Stimulated activated CD4-positive, alpha-beta T cell treated with anti-CD3 and anti-CD28 coated beads, TNF-alpha, amount 100 ng/mL, for 1 hour (primary cell): ENCODE results near the gene GCAT.

ENCODE experiments used
- DNase-seq, 3 donors: peaks; one replicate each; pipeline ENCODE4 v3.0.0-alpha.2; 2020; ENCODE audit warnings: low read depth in 3 of 3, low spot score in 1 of 3

Gene GCAT

DNA sequence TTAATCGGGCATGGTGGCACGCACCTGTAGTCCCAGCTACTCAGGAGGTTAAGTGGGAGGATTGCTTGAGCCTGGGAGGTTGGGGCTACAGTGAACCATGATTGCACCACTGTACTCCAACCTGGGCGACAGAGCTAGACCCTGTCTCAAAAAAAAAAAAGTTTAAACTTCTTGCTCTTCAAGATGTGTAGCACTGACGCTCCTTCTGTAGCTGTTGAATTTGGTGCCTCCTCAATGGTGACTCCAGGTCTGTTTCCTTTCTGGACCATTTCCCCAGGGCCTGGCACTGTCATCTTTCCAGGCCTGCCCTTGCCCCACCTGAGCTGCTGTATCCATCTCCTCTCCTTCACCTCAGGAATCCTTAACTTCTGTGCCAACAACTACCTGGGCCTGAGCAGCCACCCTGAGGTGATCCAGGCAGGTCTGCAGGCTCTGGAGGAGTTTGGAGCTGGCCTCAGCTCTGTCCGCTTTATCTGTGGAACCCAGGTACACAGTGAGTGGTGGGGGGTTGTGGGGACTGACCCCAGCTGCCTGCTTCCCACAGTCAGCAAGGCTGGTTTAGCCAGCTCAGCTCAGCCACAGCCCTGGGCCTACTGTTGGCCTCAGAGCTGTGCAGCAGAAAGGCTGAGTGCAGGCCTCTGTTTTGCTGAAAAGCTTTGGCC lies 2.1 kb downstream of the GCAT start:
- no peak for DNase-seq

DNA sequence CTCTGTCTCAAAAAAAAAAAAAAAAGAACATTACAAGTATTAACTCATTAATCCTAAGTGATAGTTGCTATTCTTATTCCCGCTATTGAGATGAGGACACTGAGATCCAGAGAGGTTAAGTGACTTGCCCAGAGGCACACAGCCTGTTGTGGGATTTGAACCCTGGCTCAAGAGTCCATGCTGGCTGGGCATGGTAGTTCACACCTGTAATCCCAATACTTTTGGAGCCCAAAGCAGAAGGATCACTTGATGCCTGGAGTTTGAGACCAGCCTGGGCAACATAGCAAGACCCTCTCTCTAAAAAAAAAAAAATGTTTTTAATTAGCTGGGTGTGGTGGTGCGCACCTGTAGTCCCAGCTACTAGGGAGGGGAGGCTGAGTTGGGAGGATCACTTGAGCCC lies 4.1 kb downstream of the GCAT start:
- no peak for DNase-seq

- DNase-seq = no peak
Observed at GRCh38 chr22:37812869-37813678, 5.3 kb downstream of the GCAT start.

DNA sequence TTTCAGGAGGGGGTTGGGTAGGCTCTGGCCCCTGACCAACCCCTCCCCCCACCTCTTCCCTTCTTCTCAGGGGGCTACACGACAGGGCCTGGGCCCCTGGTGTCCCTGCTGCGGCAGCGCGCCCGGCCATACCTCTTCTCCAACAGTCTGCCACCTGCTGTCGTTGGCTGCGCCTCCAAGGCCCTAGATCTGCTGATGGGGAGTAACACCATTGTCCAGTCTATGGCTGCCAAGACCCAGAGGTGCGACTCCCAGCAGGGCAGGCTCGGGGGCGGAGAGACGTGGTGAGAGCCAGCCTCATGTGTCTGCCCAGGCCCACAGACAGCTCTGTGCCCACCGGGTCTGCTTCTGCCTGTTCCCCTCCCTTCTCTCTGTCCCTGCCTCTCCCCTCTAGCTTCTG lies 7.9 kb downstream of the GCAT start:
- no peak for DNase-seq

DNA sequence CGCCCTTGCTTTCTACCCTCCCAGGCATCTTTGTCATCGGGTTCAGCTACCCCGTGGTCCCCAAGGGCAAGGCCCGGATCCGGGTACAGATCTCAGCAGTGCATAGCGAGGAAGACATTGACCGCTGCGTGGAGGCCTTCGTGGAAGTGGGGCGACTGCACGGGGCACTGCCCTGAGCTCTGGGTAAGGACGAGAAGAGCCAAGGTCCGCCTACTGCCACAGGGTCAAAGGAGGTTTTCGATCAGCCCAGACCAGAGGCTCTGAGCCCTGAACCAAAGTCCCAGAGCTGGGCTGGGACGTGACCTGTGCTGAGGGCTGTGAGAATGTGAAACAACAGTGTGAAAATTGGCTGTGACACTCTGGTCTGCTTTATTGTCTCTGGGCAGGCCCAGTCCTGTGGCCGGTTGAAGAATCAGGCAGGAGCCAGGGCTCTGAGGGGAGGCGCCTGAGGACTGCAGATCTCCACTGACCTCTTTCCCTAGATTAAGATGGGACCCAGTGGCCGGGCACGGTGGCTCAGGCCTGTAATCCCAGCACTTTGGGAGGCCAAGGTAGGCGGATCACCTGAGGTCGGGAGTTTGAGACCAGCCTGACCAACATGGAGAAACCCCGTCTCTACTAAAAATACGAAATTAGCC lies 8.9 kb downstream of the GCAT start:
- no peak for DNase-seq

- peak; percentile 43 to 84 (median 66) for DNase-seq
Observed at GRCh38 chr22:37817705-37818408, 10.1 kb downstream of the GCAT start.

DNA sequence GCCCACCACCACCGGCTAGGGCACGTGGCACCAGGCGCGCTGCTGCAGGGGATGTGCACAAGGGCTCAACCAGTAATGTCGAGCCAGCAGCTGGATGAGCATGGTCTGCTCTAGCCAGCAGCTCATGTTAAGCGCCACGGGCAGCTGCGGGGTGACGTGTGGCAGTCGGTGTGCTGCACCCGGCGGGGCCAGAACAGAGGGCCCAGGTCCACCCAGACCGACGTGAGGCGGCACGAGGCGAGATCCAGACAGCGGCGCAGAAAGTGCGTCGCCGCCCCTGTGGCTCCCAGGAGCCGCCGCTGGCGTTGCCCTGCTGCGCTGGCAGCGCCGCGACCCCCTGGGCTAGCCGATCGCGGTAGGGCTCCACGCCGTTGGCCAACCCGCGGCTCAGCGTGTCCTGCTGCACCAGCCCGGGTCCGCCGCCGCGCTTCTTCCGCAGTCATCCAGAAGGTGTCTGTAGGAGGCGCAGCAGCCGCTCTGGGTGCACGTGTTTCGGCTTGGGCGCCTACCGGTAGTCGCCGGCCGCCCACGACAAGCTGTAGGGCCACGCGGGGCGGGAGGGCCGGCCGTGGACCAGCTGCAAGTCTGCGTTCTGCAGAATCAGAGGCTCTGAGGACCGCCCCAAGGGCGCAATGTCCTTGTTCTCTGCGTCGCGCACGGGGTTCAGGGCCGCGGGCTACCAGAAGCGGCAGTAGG lies 10.8 kb downstream of the GCAT start:
- peak in 2 of 3 donors; percentile 18 to 50 for DNase-seq

- DNase-seq = no peak
Observed at GRCh38 chr22:37819105-37819433, 11.3 kb downstream of the GCAT start.

- no peak for DNase-seq
Observed at GRCh38 chr22:37820350-37820749, 12.6 kb downstream of the GCAT start.

- DNase-seq = no peak
Observed at GRCh38 chr22:37822079-37822833, 14.5 kb downstream of the GCAT start.

DNA sequence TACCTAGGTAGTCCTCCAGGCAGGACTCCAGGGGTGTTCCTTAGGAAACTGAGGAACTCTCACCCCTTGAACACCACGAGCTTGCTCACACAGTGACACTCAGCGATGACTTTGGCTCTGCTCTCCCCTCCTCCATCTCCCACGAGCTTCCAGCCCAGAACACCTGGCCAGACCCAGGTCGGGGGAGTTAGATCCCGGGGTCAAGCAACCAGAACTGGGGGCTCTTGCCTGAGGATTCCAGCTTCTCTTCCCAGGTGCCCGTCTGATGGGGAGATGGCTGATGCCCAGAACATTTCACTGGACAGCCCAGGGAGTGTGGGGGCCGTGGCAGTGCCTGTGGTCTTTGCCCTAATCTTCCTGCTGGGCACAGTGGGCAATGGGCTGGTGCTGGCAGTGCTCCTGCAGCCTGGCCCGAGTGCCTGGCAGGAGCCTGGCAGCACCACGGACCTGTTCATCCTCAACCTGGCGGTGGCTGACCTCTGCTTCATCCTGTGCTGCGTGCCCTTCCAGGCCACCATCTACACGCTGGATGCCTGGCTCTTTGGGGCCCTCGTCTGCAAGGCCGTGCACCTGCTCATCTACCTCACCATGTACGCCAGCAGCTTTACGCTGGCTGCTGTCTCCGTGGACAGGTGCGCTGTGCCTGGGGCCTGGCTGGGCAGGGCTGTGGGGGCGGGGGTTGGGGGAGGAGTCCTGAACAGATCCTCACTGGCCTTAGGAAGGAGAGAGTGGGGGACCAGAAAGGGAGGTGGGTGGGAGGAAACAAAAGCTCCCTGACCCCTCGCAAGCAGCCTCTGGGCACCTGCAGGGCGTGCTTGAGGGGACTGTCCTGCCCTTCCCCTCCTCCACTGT lies 15.6 kb downstream of the GCAT start, which contains the start of gene GALR3:
TSS of gene GALR3 (plus strand) at position 249 of the 852 bp plus-strand sequence. CDS start at position 274, 25 bp downstream.
- DNase-seq = no peak

DNA sequence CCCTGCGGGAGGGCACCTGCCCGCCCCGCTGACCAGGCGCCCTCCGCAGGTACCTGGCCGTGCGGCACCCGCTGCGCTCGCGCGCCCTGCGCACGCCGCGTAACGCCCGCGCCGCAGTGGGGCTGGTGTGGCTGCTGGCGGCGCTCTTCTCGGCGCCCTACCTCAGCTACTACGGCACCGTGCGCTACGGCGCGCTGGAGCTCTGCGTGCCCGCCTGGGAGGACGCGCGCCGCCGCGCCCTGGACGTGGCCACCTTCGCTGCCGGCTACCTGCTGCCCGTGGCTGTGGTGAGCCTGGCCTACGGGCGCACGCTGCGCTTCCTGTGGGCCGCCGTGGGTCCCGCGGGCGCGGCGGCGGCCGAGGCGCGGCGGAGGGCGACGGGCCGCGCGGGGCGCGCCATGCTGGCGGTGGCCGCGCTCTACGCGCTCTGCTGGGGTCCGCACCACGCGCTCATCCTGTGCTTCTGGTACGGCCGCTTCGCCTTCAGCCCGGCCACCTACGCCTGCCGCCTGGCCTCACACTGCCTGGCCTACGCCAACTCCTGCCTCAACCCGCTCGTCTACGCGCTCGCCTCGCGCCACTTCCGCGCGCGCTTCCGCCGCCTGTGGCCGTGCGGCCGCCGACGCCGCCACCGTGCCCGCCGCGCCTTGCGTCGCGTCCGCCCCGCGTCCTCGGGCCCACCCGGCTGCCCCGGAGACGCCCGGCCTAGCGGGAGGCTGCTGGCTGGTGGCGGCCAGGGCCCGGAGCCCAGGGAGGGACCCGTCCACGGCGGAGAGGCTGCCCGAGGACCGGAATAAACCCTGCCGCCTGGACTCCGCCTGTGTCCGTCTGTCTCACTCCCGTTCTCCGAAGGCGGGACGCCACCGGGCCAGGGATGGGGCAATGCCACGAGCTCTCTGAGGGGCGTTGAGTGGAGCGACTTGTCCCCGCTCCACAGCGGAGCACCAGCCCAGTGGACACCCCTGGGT lies 17.2 kb downstream of the GCAT start:
- no peak for DNase-seq

DNA sequence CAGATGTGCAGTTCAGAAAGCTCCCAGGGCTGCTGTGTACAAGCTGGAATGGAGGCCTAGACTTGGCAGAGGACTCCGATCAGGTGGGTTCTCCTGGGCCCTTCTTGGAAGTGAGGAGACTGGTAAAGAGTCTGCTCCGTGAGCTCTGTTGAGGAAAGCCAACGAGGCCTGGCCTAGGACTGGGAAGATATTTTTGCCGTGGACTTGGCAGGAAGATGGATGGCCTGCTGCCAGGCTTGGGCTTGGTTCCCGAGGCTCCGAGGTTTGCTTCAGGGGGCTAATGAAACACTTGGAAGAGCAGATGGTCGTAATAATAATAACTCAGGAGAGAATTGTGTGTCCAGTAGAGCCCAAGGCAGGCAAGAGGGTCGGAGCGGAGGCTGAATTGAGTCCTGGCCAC lies 19.3 kb downstream of the GCAT start:
- DNase-seq = no peak

- no peak for DNase-seq
Observed at GRCh38 chr22:37830093-37830842, 22.5 kb downstream of the GCAT start.

GRCh38 chr22:37831472-37831871 lies 23.7 kb downstream of the GCAT start:
- no peak for DNase-seq

GRCh38 chr22:37832022-37832857 lies 24.5 kb downstream of the GCAT start:
- DNase-seq = no peak
